ENCODE data around the gene ZFAND2A. TPM values are rescaled to one million over a fixed set of nuclear protein-coding genes. Genes with fewer than 3 reads are reported as not detected.

ZFAND2A gene
- total RNA-seq, 1 experiment from 2014 or later = 19.1 TPM

GRCh38 chr7:1119201-1119600, 40.8 kb downstream of the ZFAND2A start:
- no peak for ATAC-seq

More at GRCh38 chr7:1119201-1119600, 40.8 kb downstream of the ZFAND2A start:
- no peak for DNase-seq (ENCODE audit: low read depth, low spot score)
- Histone ChIP-seq H3K36me3 (ENCODE audit: control insufficient read depth in 1 of 2, insufficient read depth in 2 of 2, low read length in 2 of 2) (no peaks in the 10 kb centered on the region), H3K79me2 (ENCODE audit: insufficient read depth, low read length) (peaks cover 72% of the 10 kb centered on the region), H4K20me1 (ENCODE audit: insufficient read depth) (peaks cover 3% of the 10 kb centered on the region; the same call in 1 of the 2 replicates), H2AFZ (ENCODE audit: low read depth, low read length, poor library complexity, severe bottlenecking) (no peak overlapping the region), H3K27ac (ENCODE audit: low read depth, low read length) (no peak overlapping the region), H3K9ac (ENCODE audit: low read length) (no peak overlapping the region), H3K9me2 (ENCODE audit: insufficient read depth) (no peaks in the 10 kb centered on the region), H3K27me3 (ENCODE audit: insufficient read depth, low read length) (no peaks in the 10 kb centered on the region), H3K4me1 (ENCODE audit: control insufficient read depth in 1 of 2, insufficient read depth in 2 of 2, low read length in 2 of 2) (no peaks in the 10 kb centered on the region), H3K4me2 (ENCODE audit: low read length) (no peak overlapping the region), H3K9me3 (ENCODE audit: control insufficient read depth in 1 of 2, insufficient read depth in 1 of 2, low read depth in 1 of 2, low read length in 2 of 2) (no peaks in the 10 kb centered on the region), H3K4me3 (replicated peaks in 1 of 2; ENCODE audit: low read depth in 1 of 2, low read length in 2 of 2) (no peak overlapping the region)
- RAD21 ChIA-PET (ENCODE audit: low non-redundant PET in 1 of 2, low total read pairs in 2 of 2, uncharacterized antibody in 2 of 2, unreplicated experiment in 2 of 2) = no interaction called here
- POLR2A ChIA-PET = no interaction called here
- intact Hi-C loops (cut with micrococcal nuclease) = no loop called here
- no TSS peak for BruUV-seq (replicated peaks)
- TF ChIP-seq, protein P1, sequence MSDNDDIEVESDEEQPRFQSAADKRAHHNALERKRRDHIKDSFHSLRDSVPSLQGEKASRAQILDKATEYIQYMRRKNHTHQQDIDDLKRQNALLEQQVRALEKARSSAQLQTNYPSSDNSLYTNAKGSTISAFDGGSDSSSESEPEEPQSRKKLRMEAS (IDR thresholded peaks at IDR 0.05) = no peak
- no peak for TF ChIP-seq EZH2phosphoT487 (IDR thresholded peaks at IDR 0.05; ENCODE audit: borderline replicate concordance)
- no peak for TF ChIP-seq RAD21 (IDR thresholded peaks at IDR 0.05; ENCODE audit: low read depth)
- TF ChIP-seq ZNF274 (IDR thresholded peaks at IDR 0.05; ENCODE audit: low read depth, low read length) = no peak
- no peak for TF ChIP-seq POLR2A (IDR thresholded peaks at IDR 0.05; ENCODE audit: borderline replicate concordance, extremely low read depth, insufficient read depth, insufficient read length)
- TF ChIP-seq SP1 (IDR thresholded peaks at IDR 0.05; ENCODE audit: low read depth) = no peak
- TF ChIP-seq EGR1 (IDR thresholded peaks at IDR 0.05; ENCODE audit: low read depth) = no peak
- no peak for TF ChIP-seq REST (IDR thresholded peaks at IDR 0.05; ENCODE audit: low read depth)
- TF ChIP-seq TCF7L2 (IDR thresholded peaks at IDR 0.05; ENCODE audit: borderline replicate concordance, extremely low read depth, insufficient read depth, insufficient read length) = no peak
- TF ChIP-seq ELF1 (IDR thresholded peaks at IDR 0.05; ENCODE audit: borderline replicate concordance, low read depth) = no peak
- no peak for TF ChIP-seq EZH2 (IDR thresholded peaks at IDR 0.05)
- no peak for TF ChIP-seq SRF (IDR thresholded peaks at IDR 0.05; ENCODE audit: low read depth)
- no peak for TF ChIP-seq CTCF (IDR thresholded peaks at IDR 0.05 in 2 of 3, conservative IDR thresholded peaks at IDR 0.05 in 1 of 3; ENCODE audit: borderline replicate concordance in 1 of 3, insufficient read depth in 1 of 3, low read depth in 2 of 3, low read length in 2 of 3)
- TF ChIP-seq CBX3 (IDR thresholded peaks at IDR 0.05; ENCODE audit: low read depth) = no peak
- TF ChIP-seq, protein P2, sequence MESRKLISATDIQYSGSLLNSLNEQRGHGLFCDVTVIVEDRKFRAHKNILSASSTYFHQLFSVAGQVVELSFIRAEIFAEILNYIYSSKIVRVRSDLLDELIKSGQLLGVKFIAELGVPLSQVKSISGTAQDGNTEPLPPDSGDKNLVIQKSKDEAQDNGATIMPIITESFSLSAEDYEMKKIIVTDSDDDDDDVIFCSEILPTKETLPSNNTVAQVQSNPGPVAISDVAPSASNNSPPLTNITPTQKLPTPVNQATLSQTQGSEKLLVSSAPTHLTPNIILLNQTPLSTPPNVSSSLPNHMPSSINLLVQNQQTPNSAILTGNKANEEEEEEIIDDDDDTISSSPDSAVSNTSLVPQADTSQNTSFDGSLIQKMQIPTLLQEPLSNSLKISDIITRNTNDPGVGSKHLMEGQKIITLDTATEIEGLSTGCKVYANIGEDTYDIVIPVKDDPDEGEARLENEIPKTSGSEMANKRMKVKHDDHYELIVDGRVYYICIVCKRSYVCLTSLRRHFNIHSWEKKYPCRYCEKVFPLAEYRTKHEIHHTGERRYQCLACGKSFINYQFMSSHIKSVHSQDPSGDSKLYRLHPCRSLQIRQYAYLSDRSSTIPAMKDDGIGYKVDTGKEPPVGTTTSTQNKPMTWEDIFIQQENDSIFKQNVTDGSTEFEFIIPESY (IDR thresholded peaks at IDR 0.05; ENCODE audit: extremely low read depth, insufficient replicate concordance, low read length) = no peak
- TF ChIP-seq JUND (IDR thresholded peaks at IDR 0.05) = no peak
- no peak for TF ChIP-seq ATF3 (IDR thresholded peaks at IDR 0.05)
- no peak for TF ChIP-seq FOSL1 (IDR thresholded peaks at IDR 0.05; ENCODE audit: low read depth)
- CTCF ChIA-PET = no interaction called here

All from HCT116 (cell line).